CD14-positive monocyte (primary cell): ENCODE data around the gene HHIPL1. TPM values are rescaled to one million over a fixed set of nuclear protein-coding genes. Genes with fewer than 3 reads are reported as not detected.

Experiments
- DNase-seq, 3 donors: peaks; one replicate each; pipeline ENCODE4 v3.0.0-alpha.2; 2011 to 2022
- H2AFZ ChIP-seq: 2 replicates; pipeline ENCODE4 v1.6.0; 2012; ENCODE audit warnings: mild to moderate bottlenecking, low read depth, low read length, inconsistent platforms; ENCODE audit not compliant: insufficient read depth, poor library complexity, severe bottlenecking
- H3K27ac ChIP-seq, 2 donors: 1 replicate in 1 of 2; 2 replicates in 1 of 2; pipeline ENCODE4 v1.5.1; 2012 to 2013; ENCODE audit warnings: low read length in 2 of 2, control low read depth in 1 of 2, inconsistent platforms in 1 of 2, low read depth in 1 of 2, mild to moderate bottlenecking in 1 of 2
- H3K27me3 ChIP-seq, 2 donors: one replicate each; pipeline versions ENCODE4 v1.6.0 to v1.6.1; 2011 to 2013; ENCODE audit warnings: low read length in 2 of 2; ENCODE audit not compliant: control insufficient read depth in 2 of 2, insufficient read depth in 2 of 2
- H3K36me3 ChIP-seq, 2 donors: replicated peaks in 1 of 2; 1 replicate in 1 of 2; 2 replicates in 1 of 2; pipeline versions ENCODE4 v1.5.1 to v1.6.1; 2012 to 2013; ENCODE audit warnings: low read length in 2 of 2, control low read depth in 1 of 2, inconsistent platforms in 1 of 2, mild to moderate bottlenecking in 1 of 2; ENCODE audit not compliant: insufficient read depth in 2 of 2, control insufficient read depth in 1 of 2
- H3K4me1 ChIP-seq, 2 donors: 1 replicate in 1 of 2; 2 replicates in 1 of 2; pipeline versions ENCODE4 v1.5.1 to v1.6.1; 2012 to 2013; ENCODE audit warnings: low read length in 2 of 2, control low read depth in 1 of 2, inconsistent platforms in 1 of 2, mild to moderate bottlenecking in 1 of 2, moderate library complexity in 1 of 2; ENCODE audit not compliant: insufficient read depth in 2 of 2, control insufficient read depth in 1 of 2
- H3K4me2 ChIP-seq: replicated peaks from 2 replicates; pipeline ENCODE3; 2012; ENCODE audit warnings: low read length, moderate library complexity, mild to moderate bottlenecking; ENCODE audit not compliant: poor library complexity, severe bottlenecking; ENCODE audit errors: extremely low read depth
- H3K4me3 ChIP-seq, 3 experiments: fragments of 200-600 bp in 1 of 3; sonication (generic) in 1 of 3; replicated peaks in 1 of 3; 1 replicate in 2 of 3; 2 replicates in 1 of 3; pipeline ENCODE4 v1.5.1; 2011 to 2013; ENCODE audit warnings: low read length in 3 of 3, mild to moderate bottlenecking in 3 of 3, control low read depth in 2 of 3, low read depth in 2 of 3, inconsistent platforms in 1 of 3, moderate library complexity in 1 of 3
- H3K79me2 ChIP-seq: 2 replicates; pipeline ENCODE4 v1.6.0; 2012; ENCODE audit warnings: mild to moderate bottlenecking, control low read depth, inconsistent platforms, low read length, moderate library complexity; ENCODE audit not compliant: insufficient read depth
- H3K9ac ChIP-seq: 2 replicates; pipeline ENCODE4 v1.6.0; 2017; ENCODE audit warnings: low read length, mild to moderate bottlenecking; ENCODE audit not compliant: insufficient read depth, poor library complexity, severe bottlenecking
- H3K9me3 ChIP-seq, 2 donors: replicated peaks in 1 of 2; 1 replicate in 1 of 2; 2 replicates in 1 of 2; pipeline versions ENCODE4 v1.5.1 to v1.6.1; 2012 to 2013; ENCODE audit warnings: low read length in 2 of 2, control low read depth in 1 of 2; ENCODE audit not compliant: control insufficient read depth in 1 of 2, insufficient read depth in 1 of 2
- H4K20me1 ChIP-seq: 2 replicates; pipeline ENCODE4 v1.6.0; 2012; ENCODE audit warnings: mild to moderate bottlenecking, low read length, control low read depth, moderate library complexity; ENCODE audit not compliant: insufficient read depth
- H3K27ac Mint-ChIP-seq, 7 donors: one replicate each; pipeline ENCODE4 v1.8.0; 2020; ENCODE audit warnings: mild to moderate bottlenecking in 7 of 7, mixed read lengths in 7 of 7, moderate library complexity in 6 of 7, inconsistent platforms in 2 of 7
- H3K27me3 Mint-ChIP-seq, 3 donors: one replicate each; pipeline ENCODE4 v1.8.0; 2021 to 2022; ENCODE audit warnings: low read depth in 3 of 3, mild to moderate bottlenecking in 3 of 3, mixed read lengths in 3 of 3, moderate library complexity in 3 of 3, inconsistent platforms in 1 of 3
- H3K36me3 Mint-ChIP-seq, 2 donors: one replicate each; pipeline ENCODE4 v1.8.0; 2020; ENCODE audit warnings: mixed read lengths in 2 of 2, inconsistent platforms in 1 of 2, mild to moderate bottlenecking in 1 of 2
- H3K4me1 Mint-ChIP-seq: one replicate; pipeline ENCODE4 v1.8.0; 2020; ENCODE audit warnings: mild to moderate bottlenecking, mixed read lengths
- H3K4me3 Mint-ChIP-seq, 2 donors: one replicate each; pipeline ENCODE4 v1.8.0; 2020; ENCODE audit warnings: mild to moderate bottlenecking in 2 of 2, mixed read lengths in 2 of 2, moderate library complexity in 1 of 2
- H3K9me3 Mint-ChIP-seq, 7 donors: one replicate each; pipeline ENCODE4 v1.8.0; 2020 to 2022; ENCODE audit warnings: mixed read lengths in 7 of 7, mild to moderate bottlenecking in 6 of 7, moderate library complexity in 6 of 7, inconsistent platforms in 2 of 7
- CTCF ChIP-seq: fragments of 200-600 bp; IDR thresholded peaks from one replicate; pipeline ENCODE4 v1.8.0; 2022; ENCODE audit warnings: antibody characterized with exemption, mild to moderate bottlenecking
- WGBS: methylation state at CpG from one replicate; pipeline ENCODE4 v1.1.5; 2013; ENCODE audit warnings: missing lambda C conversion rate; ENCODE audit not compliant: insufficient coverage; 5-methylcytosine and 5-hydroxymethylcytosine counted together
- intact Hi-C, 2 donors: fragments of 100-400 bp; cut with micrococcal nuclease; formaldehyde crosslinking; loops; one replicate each; pipeline versions ENCODE4 v1.15.0 to v1.15.1; 2023
- polyA plus RNA-seq, 3 donors: library from polyadenylated mRNA; depleted of rRNA in 1 of 3; unstranded in 2 of 3; stranded (reverse) in 1 of 3; fragments of 300-500 nt in 2 of 3; fragments of >200 nt in 1 of 3; fragmentation: Illumina TruSeq in 2 of 3; gene quantifications; 1 replicate in 2 of 3; 2 replicates in 1 of 3; pipeline ENCODE4 v1.2.3, GENCODE V29; 2012 to 2021

The HHIPL1 gene
- polyA plus RNA-seq, 3 donors, result 0.09 TPM; not detected in 2

DNA sequence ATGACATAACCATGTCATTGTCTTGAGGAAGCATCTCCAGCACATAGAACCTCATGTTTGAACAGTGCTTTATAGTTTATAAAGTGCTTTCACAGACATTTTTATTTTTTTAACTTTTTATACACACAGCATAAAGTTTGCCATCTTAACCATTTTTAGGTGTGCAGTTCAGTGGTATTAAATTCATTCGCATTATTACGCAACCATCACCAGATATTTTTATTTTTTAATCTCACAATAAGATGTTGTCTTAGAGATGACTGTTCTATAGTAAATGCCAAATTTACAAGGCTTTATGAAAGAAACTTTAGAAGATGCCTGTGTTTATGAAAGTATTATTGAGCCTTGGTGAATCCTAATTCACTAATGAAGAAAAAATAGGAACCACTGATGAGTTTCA, 59.1 kb downstream of the HHIPL1 start:
- H3K9me3 ChIP-seq, result peaks cover 21 to 31% of the 10 kb centered on the region in 2 donors
- H3K9ac ChIP-seq, result no peak overlapping the region
- no peak overlapping the region for H3K27ac ChIP-seq
- no peak overlapping the region for H2AFZ ChIP-seq
- peaks cover 0 to 4% of the 10 kb centered on the region in 2 donors for H3K36me3 Mint-ChIP-seq
- no peak overlapping the region for H3K4me2 ChIP-seq
- no peak overlapping the region for H3K4me3 ChIP-seq
- H3K27me3 ChIP-seq, result no peaks in the 10 kb centered on the region
- H4K20me1 ChIP-seq, result no peaks in the 10 kb centered on the region
- no peaks in the 10 kb centered on the region for H3K36me3 ChIP-seq
- intact Hi-C loops, result no loop called here
- H3K9me3 Mint-ChIP-seq, result peaks cover 13 to 36% (median 23%) of the 10 kb centered on the region in 7 donors
- TF ChIP-seq CTCF, result no peak
- DNase-seq, result no peak
- H3K4me3 Mint-ChIP-seq, result no peak overlapping the region
- no peak overlapping the region for H3K27ac Mint-ChIP-seq
- no peaks in the 10 kb centered on the region for H3K79me2 ChIP-seq
- peaks cover 0 to 7% (median 2%) of the 10 kb centered on the region in 3 donors for H3K27me3 Mint-ChIP-seq
- no CpG with 5 or more reads among the region's 2 CpGs for WGBS
- no peaks in the 10 kb centered on the region for H3K4me1 ChIP-seq
- peaks cover 2% of the 10 kb centered on the region for H3K4me1 Mint-ChIP-seq

- no peak overlapping the region for H3K4me3 Mint-ChIP-seq
- no peak for DNase-seq
- WGBS, result 72% methylated on average over 6 of the region's 8 CpGs
- Histone ChIP-seq H3K27me3 (no peaks in the 10 kb centered on the region), H3K9me3 (peaks cover 21 to 31% of the 10 kb centered on the region in 2 donors), H3K4me3 (no peak overlapping the region), H2AFZ (no peak overlapping the region), H3K79me2 (no peaks in the 10 kb centered on the region), H3K27ac (no peak overlapping the region), H3K4me1 (no peaks in the 10 kb centered on the region), H4K20me1 (no peaks in the 10 kb centered on the region), H3K36me3 (no peaks in the 10 kb centered on the region), H3K4me2 (no peak overlapping the region), H3K9ac (no peak overlapping the region)
- H3K4me1 Mint-ChIP-seq, result no peaks in the 10 kb centered on the region
- H3K36me3 Mint-ChIP-seq, result peaks cover 0 to 4% of the 10 kb centered on the region in 2 donors
- H3K27ac Mint-ChIP-seq, result no peak overlapping the region
- peaks cover 13 to 32% (median 21%) of the 10 kb centered on the region in 7 donors for H3K9me3 Mint-ChIP-seq
- peaks cover 0 to 3% (median 2%) of the 10 kb centered on the region in 3 donors for H3K27me3 Mint-ChIP-seq
- intact Hi-C loops, result no loop called here
- no peak for TF ChIP-seq CTCF
These were observed 61.4 kb downstream of the HHIPL1 start for GRCh38 chr14:99706107-99706900.
